ENCODE results near the gene TMC4.

GRCh38 chr19:54190503-54191010, 17.6 kb upstream of the TMC4 start:
- no peak for TF ChIP-seq EZH2 (IDR thresholded peaks at IDR 0.05; ENCODE audit: low read length, missing control alignments)
- TF ChIP-seq, protein P1, sequence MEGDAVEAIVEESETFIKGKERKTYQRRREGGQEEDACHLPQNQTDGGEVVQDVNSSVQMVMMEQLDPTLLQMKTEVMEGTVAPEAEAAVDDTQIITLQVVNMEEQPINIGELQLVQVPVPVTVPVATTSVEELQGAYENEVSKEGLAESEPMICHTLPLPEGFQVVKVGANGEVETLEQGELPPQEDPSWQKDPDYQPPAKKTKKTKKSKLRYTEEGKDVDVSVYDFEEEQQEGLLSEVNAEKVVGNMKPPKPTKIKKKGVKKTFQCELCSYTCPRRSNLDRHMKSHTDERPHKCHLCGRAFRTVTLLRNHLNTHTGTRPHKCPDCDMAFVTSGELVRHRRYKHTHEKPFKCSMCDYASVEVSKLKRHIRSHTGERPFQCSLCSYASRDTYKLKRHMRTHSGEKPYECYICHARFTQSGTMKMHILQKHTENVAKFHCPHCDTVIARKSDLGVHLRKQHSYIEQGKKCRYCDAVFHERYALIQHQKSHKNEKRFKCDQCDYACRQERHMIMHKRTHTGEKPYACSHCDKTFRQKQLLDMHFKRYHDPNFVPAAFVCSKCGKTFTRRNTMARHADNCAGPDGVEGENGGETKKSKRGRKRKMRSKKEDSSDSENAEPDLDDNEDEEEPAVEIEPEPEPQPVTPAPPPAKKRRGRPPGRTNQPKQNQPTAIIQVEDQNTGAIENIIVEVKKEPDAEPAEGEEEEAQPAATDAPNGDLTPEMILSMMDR (conservative IDR thresholded peaks at IDR 0.05 in 1 of 2, IDR thresholded peaks at IDR 0.05 in 1 of 2; ENCODE audit: low read depth in 1 of 2, low read length in 2 of 2), result no peak
